SU-DHL-6 (cell line): ENCODE results near the gene LYSMD2.

Source experiments
- H2AFZ ChIP-seq: fragments of 200-600 bp; sonication (generic); 2 replicates; pipeline ENCODE4 v1.6.1; 2014; ENCODE audit warnings: low read depth, mild to moderate bottlenecking, moderate library complexity, mixed read lengths, antibody characterized with exemption, low read length; ENCODE audit not compliant: severe bottlenecking
- H3F3A ChIP-seq: fragments of 200-600 bp; shearing (Covaris generic); 2 replicates; pipeline ENCODE4 v1.6.0; 2016; ENCODE audit warnings: antibody characterized with exemption, mild to moderate bottlenecking; ENCODE audit not compliant: insufficient read depth
- H3K27ac ChIP-seq: fragments of 200-600 bp; sonication (generic); 2 replicates; pipeline ENCODE4 v1.5.1; 2016; ENCODE audit warnings: low read depth, mild to moderate bottlenecking, low read length, moderate library complexity, mixed read lengths
- H3K27me3 ChIP-seq: fragments of 200-600 bp; sonication (generic), shearing (Covaris generic); 2 replicates; pipeline ENCODE4 v1.6.0; 2014; ENCODE audit warnings: mild to moderate bottlenecking, low read length
- H3K36me3 ChIP-seq: fragments of 200-600 bp; sonication (generic); 2 replicates; pipeline ENCODE4 v1.6.1; 2014; ENCODE audit warnings: mild to moderate bottlenecking, low read length, mixed read lengths
- H3K4me2 ChIP-seq: fragments of 300-600, 200-600 bp; shearing (Covaris generic), sonication (generic); 2 replicates; pipeline ENCODE4 v1.6.0; 2014; ENCODE audit warnings: low read length, low read depth, mild to moderate bottlenecking; ENCODE audit not compliant: poor library complexity, severe bottlenecking
- H3K4me3 ChIP-seq: fragments of 200-600 bp; sonication (generic); 2 replicates; pipeline ENCODE4 v1.5.1; 2014; ENCODE audit warnings: antibody characterized with exemption, low read length, mild to moderate bottlenecking, mixed read lengths; ENCODE audit not compliant: insufficient read depth, poor library complexity, severe bottlenecking
- H3K79me2 ChIP-seq: fragments of 200-600 bp; sonication (generic); 2 replicates; pipeline ENCODE4 v1.6.1; 2014; ENCODE audit warnings: mild to moderate bottlenecking, low read length, moderate library complexity; ENCODE audit not compliant: insufficient read depth
- H3K9ac ChIP-seq: fragments of 200-600 bp; sonication (generic); 2 replicates; pipeline ENCODE4 v1.7.0; 2014; ENCODE audit warnings: mild to moderate bottlenecking, low read length
- H3K9me2 ChIP-seq: fragments of 200-600 bp; sonication (generic); replicated peaks from 2 replicates; pipeline ENCODE4 v1.6.1; 2014; ENCODE audit warnings: low read length; ENCODE audit not compliant: insufficient read depth
- H3K9me3 ChIP-seq: fragments of 200-600 bp; sonication (generic); 2 replicates; pipeline ENCODE4 v1.6.1; 2014; ENCODE audit warnings: low read length, mixed read lengths; ENCODE audit not compliant: insufficient read depth
- H4K20me1 ChIP-seq: fragments of 200-600 bp; sonication (generic); 2 replicates; pipeline ENCODE4 v1.6.1; 2014; ENCODE audit warnings: low read depth, mild to moderate bottlenecking, antibody characterized with exemption, low read length, moderate library complexity, mixed read lengths
- CTCF ChIP-seq: fragments of 200-600 bp; sonication (generic); IDR thresholded peaks from one replicate; pipeline ENCODE4 v1.5.1; 2017; ENCODE audit warnings: antibody characterized with exemption, mild to moderate bottlenecking, low read length, moderate library complexity; ENCODE audit not compliant: insufficient read depth, poor library complexity, severe bottlenecking
- EZH2phosphoT487 ChIP-seq: fragments of 200-600 bp; sonication (generic), shearing (Covaris generic); conservative IDR thresholded peaks from 2 replicates; pipeline ENCODE4 v1.6.1; 2018; ENCODE audit warnings: mild to moderate bottlenecking, antibody characterized with exemption, low read length, moderate library complexity, mixed read lengths

Gene LYSMD2

GRCh38 chr15:51732646-51733045, 4.8 kb downstream of the LYSMD2 start:
- no peak overlapping the region for H3K4me2 ChIP-seq

GRCh38 chr15:51731549-51732267, 5.7 kb downstream of the LYSMD2 start:
- H3K9me2 ChIP-seq, result no peaks in the 10 kb centered on the region
- TF ChIP-seq EZH2phosphoT487 (no peak), CTCF (no peak)
- H3K9ac ChIP-seq, result no peak overlapping the region
- H3F3A ChIP-seq, result peaks cover 6% of the 10 kb centered on the region; the same call in 1 of the 2 replicates
- no peak overlapping the region for H2AFZ ChIP-seq
- no peaks in the 10 kb centered on the region for H3K36me3 ChIP-seq
- H3K79me2 ChIP-seq, result no peaks in the 10 kb centered on the region
- H3K4me3 ChIP-seq, result peak overlapping the region; percentile 31
- H3K27ac ChIP-seq, result 0 out of 2 replicates have a peak overlapping the region, but pooled peaks have one; percentile 14
- no peaks in the 10 kb centered on the region for H3K27me3 ChIP-seq
- H3K4me2 ChIP-seq, result peak overlapping the region; percentile 69
- H4K20me1 ChIP-seq, result no peaks in the 10 kb centered on the region
- H3K9me3 ChIP-seq, result no peaks in the 10 kb centered on the region

More at GRCh38 chr15:51732646-51733045, 4.8 kb downstream of the LYSMD2 start:
- H3K9me3 ChIP-seq, result no peaks in the 10 kb centered on the region
- no peak overlapping the region for H3K4me3 ChIP-seq
- peaks cover 6% of the 10 kb centered on the region; the same call in 1 of the 2 replicates for H3F3A ChIP-seq
- H3K9me2 ChIP-seq, result no peaks in the 10 kb centered on the region
- no peaks in the 10 kb centered on the region for H3K36me3 ChIP-seq
- TF ChIP-seq EZH2phosphoT487, result no peak
- no peak for TF ChIP-seq CTCF
- no peak overlapping the region for H3K9ac ChIP-seq
- no peak overlapping the region for H2AFZ ChIP-seq
- no peaks in the 10 kb centered on the region for H4K20me1 ChIP-seq
- no peaks in the 10 kb centered on the region for H3K79me2 ChIP-seq
- no peaks in the 10 kb centered on the region for H3K27me3 ChIP-seq
- H3K27ac ChIP-seq, result no peak overlapping the region

- Histone ChIP-seq H3K79me2 (no peaks in the 10 kb centered on the region), H3K4me3 (no peak overlapping the region), H3F3A (0 out of 2 replicates have a peak, but pooled peaks cover 4% of the 10 kb centered on the region), H3K27me3 (no peaks in the 10 kb centered on the region), H3K9me3 (no peaks in the 10 kb centered on the region), H3K27ac (no peak overlapping the region), H3K36me3 (no peaks in the 10 kb centered on the region), H2AFZ (no peak overlapping the region), H3K4me2 (no peak overlapping the region), H3K9ac (no peak overlapping the region), H4K20me1 (no peaks in the 10 kb centered on the region; the same call in 1 of the 2 replicates), H3K9me2 (no peaks in the 10 kb centered on the region)
- TF ChIP-seq EZH2phosphoT487 (no peak), CTCF (no peak)
Observed at GRCh38 chr15:51727141-51727897, 10.1 kb downstream of the LYSMD2 start.
